ENCODE data around the gene MOB2.

Gene MOB2

GRCh38 chr11:1444823-1445422 is 41.7 kb downstream of the MOB2 start:
- TF ChIP-seq FOXP2 (optimal IDR thresholded peaks at IDR 0.05; ENCODE audit: borderline replicate concordance, extremely low read depth, extremely low read length, insufficient read depth) (no peak), TAF1 (IDR thresholded peaks at IDR 0.05; ENCODE audit: borderline replicate concordance, insufficient read depth, low read length) (no peak), SIN3A (IDR thresholded peaks at IDR 0.05; ENCODE audit: borderline replicate concordance, insufficient read depth, low read length) (no peak), REST (IDR thresholded peaks at IDR 0.05; ENCODE audit: insufficient read depth in 1 of 2, low read depth in 2 of 2, low read length in 2 of 2) (no peak), POLR2AphosphoS5 (IDR thresholded peaks at IDR 0.05; ENCODE audit: low read depth, low read length) (no peak)

GRCh38 chr11:1444321-1444720 is 42.3 kb downstream of the MOB2 start:
- no peak for TF ChIP-seq SIN3A (IDR thresholded peaks at IDR 0.05; ENCODE audit: borderline replicate concordance, insufficient read depth, low read length)
- no peak for TF ChIP-seq POLR2AphosphoS5 (IDR thresholded peaks at IDR 0.05; ENCODE audit: low read depth, low read length)
- no peak for TF ChIP-seq FOXP2 (optimal IDR thresholded peaks at IDR 0.05; ENCODE audit: borderline replicate concordance, extremely low read depth, extremely low read length, insufficient read depth)
- TF ChIP-seq REST (IDR thresholded peaks at IDR 0.05; ENCODE audit: insufficient read depth in 1 of 2, low read depth in 2 of 2, low read length in 2 of 2): no peak
- no peak for TF ChIP-seq TAF1 (IDR thresholded peaks at IDR 0.05; ENCODE audit: borderline replicate concordance, insufficient read depth, low read length)

GRCh38 chr11:1443737-1444136 is 42.8 kb downstream of the MOB2 start:
- TF ChIP-seq POLR2AphosphoS5 (IDR thresholded peaks at IDR 0.05; ENCODE audit: low read depth, low read length): no peak
- no peak for TF ChIP-seq FOXP2 (optimal IDR thresholded peaks at IDR 0.05; ENCODE audit: borderline replicate concordance, extremely low read depth, extremely low read length, insufficient read depth)
- no peak for TF ChIP-seq TAF1 (IDR thresholded peaks at IDR 0.05; ENCODE audit: borderline replicate concordance, insufficient read depth, low read length)
- TF ChIP-seq REST (IDR thresholded peaks at IDR 0.05; ENCODE audit: insufficient read depth in 1 of 2, low read depth in 2 of 2, low read length in 2 of 2): no peak
- TF ChIP-seq SIN3A (IDR thresholded peaks at IDR 0.05; ENCODE audit: borderline replicate concordance, insufficient read depth, low read length): no peak

- no peak for TF ChIP-seq REST (IDR thresholded peaks at IDR 0.05; ENCODE audit: insufficient read depth in 1 of 2, low read depth in 2 of 2, low read length in 2 of 2)
- TF ChIP-seq FOXP2 (optimal IDR thresholded peaks at IDR 0.05; ENCODE audit: borderline replicate concordance, extremely low read depth, extremely low read length, insufficient read depth): no peak
- no peak for TF ChIP-seq TAF1 (IDR thresholded peaks at IDR 0.05; ENCODE audit: borderline replicate concordance, insufficient read depth, low read length)
- no peak for TF ChIP-seq SIN3A (IDR thresholded peaks at IDR 0.05; ENCODE audit: borderline replicate concordance, insufficient read depth, low read length)
- TF ChIP-seq POLR2AphosphoS5 (IDR thresholded peaks at IDR 0.05; ENCODE audit: low read depth, low read length): no peak
Observed at GRCh38 chr11:1442807-1443366, 43.7 kb downstream of the MOB2 start.

Measured in PFSK-1 (cell line).